Skin epidermis (tissue), 12 donors: ENCODE measurements around the gene CREB3.

Experiments
- H3K27ac ChIP-seq, 21 experiments: fragments of 200-600 bp; sonication (generic) in 11 of 21; one replicate each; pipeline ENCODE4 v1.5.0; 2020; ENCODE audit warnings: mild to moderate bottlenecking in 3 of 21, inconsistent platforms in 2 of 21, moderate library complexity in 2 of 21
- H3K4me3 ChIP-seq, 7 experiments: fragments of 200-600 bp; sonication (generic) in 2 of 7; one replicate each; pipeline ENCODE4 v1.5.0; 2020; ENCODE audit warnings: inconsistent platforms in 2 of 7, mild to moderate bottlenecking in 2 of 7, moderate library complexity in 1 of 7

CREB3 gene

GRCh38 chr9:35740243-35740642, 7.8 kb downstream of the CREB3 start:
- H3K4me3 ChIP-seq, result no peak overlapping the region
- no peak overlapping the region for H3K27ac ChIP-seq

GRCh38 chr9:35741740-35742139, 9.3 kb downstream of the CREB3 start:
- no peak overlapping the region for H3K4me3 ChIP-seq
- H3K27ac ChIP-seq, result no peak overlapping the region

GRCh38 chr9:35743452-35743851, 11.0 kb downstream of the CREB3 start:
- no peak overlapping the region for H3K4me3 ChIP-seq

GRCh38 chr9:35743880-35744518, 11.5 kb downstream of the CREB3 start:
- Histone ChIP-seq H3K27ac (peak overlapping the region in 2 of 21 experiments; percentile 8 to 56), H3K4me3 (no peak overlapping the region)

More at GRCh38 chr9:35743452-35743851, 11.0 kb downstream of the CREB3 start:
- H3K27ac ChIP-seq, result peak overlapping the region in 2 of 21 experiments; percentile 8 to 56

- peak overlapping the region in 1 of 7 experiments; percentile 0 for H3K4me3 ChIP-seq
- H3K27ac ChIP-seq, result peak overlapping the region in 1 of 21 experiments; percentile 26
Observed at GRCh38 chr9:35745569-35745968, 13.1 kb downstream of the CREB3 start.

- Histone ChIP-seq H3K27ac (peak overlapping the region in 4 of 21 experiments; percentile 0 to 89 (median 15)), H3K4me3 (peak overlapping the region in 3 of 7 experiments; percentile 1 to 82 (median 53))
Observed at GRCh38 chr9:35746583-35746982, 14.1 kb downstream of the CREB3 start.

GRCh38 chr9:35748242-35748857, 15.9 kb downstream of the CREB3 start:
- H3K4me3 ChIP-seq, result peak overlapping the region; percentile 53 to 83 (median 80)
- H3K27ac ChIP-seq, result peak overlapping the region in 20 of 21 experiments; percentile 83 to 98 (median 94)

GRCh38 chr9:35748858-35749514, 16.5 kb downstream of the CREB3 start, which contains the start of the genes GBA2 and RGP1:
TSS of gene GBA2 (minus strand) at chr9:35749228. CDS start at chr9:35748704, 524 bp downstream.
TSS of gene RGP1 (plus strand) at chr9:35749287. CDS start at chr9:35749756, 469 bp downstream.
- H3K27ac ChIP-seq, result peak within 1 kb of the TSS; percentile 79 to 98 (median 94)

GRCh38 chr9:35749515-35750255, 17.2 kb downstream of the CREB3 start:
- peak overlapping the region; percentile 79 to 98 (median 94) for H3K27ac ChIP-seq
- peak overlapping the region; percentile 53 to 83 (median 80) for H3K4me3 ChIP-seq

More at GRCh38 chr9:35748858-35749514, 16.5 kb downstream of the CREB3 start, which contains the start of the genes GBA2 and RGP1:
- H3K4me3 ChIP-seq, result peak within 1 kb of the TSS; percentile 53 to 83 (median 80)

GRCh38 chr9:35750256-35750531, 17.7 kb downstream of the CREB3 start:
- peak overlapping the region in 4 of 7 experiments; percentile 53 to 82 (median 66) for H3K4me3 ChIP-seq
- peak overlapping the region in 18 of 21 experiments; percentile 83 to 98 (median 95) for H3K27ac ChIP-seq

- no peak overlapping the region for H3K4me3 ChIP-seq
Observed at GRCh38 chr9:35753466-35753865, 21.0 kb downstream of the CREB3 start.

GRCh38 chr9:35754264-35754663, 21.8 kb downstream of the CREB3 start, which contains the start of gene MSMP:
TSS of gene MSMP (minus strand) at chr9:35754276. CDS start at chr9:35754129, 147 bp downstream.
- Histone ChIP-seq H3K4me3 (no peak within 1 kb of the TSS), H3K27ac (no peak within 1 kb of the TSS)

More at GRCh38 chr9:35753466-35753865, 21.0 kb downstream of the CREB3 start:
- no peak overlapping the region for H3K27ac ChIP-seq

- H3K4me3 ChIP-seq, result no peak overlapping the region
Observed at GRCh38 chr9:35755071-35755470, 22.6 kb downstream of the CREB3 start.

GRCh38 chr9:35756275-35757225, 24.1 kb downstream of the CREB3 start:
- peak overlapping the region; percentile 37 to 60 (median 42) for H3K4me3 ChIP-seq
- peak overlapping the region in 20 of 21 experiments; percentile 20 to 93 (median 76) for H3K27ac ChIP-seq

More at GRCh38 chr9:35755071-35755470, 22.6 kb downstream of the CREB3 start:
- H3K27ac ChIP-seq, result no peak overlapping the region

- peak overlapping the region in 20 of 21 experiments; percentile 20 to 93 (median 76) for H3K27ac ChIP-seq
- peak overlapping the region; percentile 37 to 60 (median 42) for H3K4me3 ChIP-seq
Observed at GRCh38 chr9:35757226-35757891, 24.9 kb downstream of the CREB3 start.

GRCh38 chr9:35757892-35758275, 25.4 kb downstream of the CREB3 start:
- peak overlapping the region in 7 of 21 experiments; percentile 73 to 93 (median 81) for H3K27ac ChIP-seq
- peak overlapping the region in 2 of 7 experiments; percentile 37 to 60 for H3K4me3 ChIP-seq

- Histone ChIP-seq H3K4me3 (no peak overlapping the region), H3K27ac (no peak overlapping the region)
Observed at GRCh38 chr9:35758475-35759050, 26.1 kb downstream of the CREB3 start.
